22Rv1 (cell line): ENCODE data around the gene TRMT1.

Experiments used
- H3K27ac ChIP-seq: fragments of 450-650 bp; 2 replicates; pipeline ENCODE4 v1.5.1; 2017
- CTCF ChIP-seq: fragments of 450-650 bp; IDR thresholded peaks from 2 replicates; pipeline ENCODE4 v1.5.1; 2017; ENCODE audit warnings: mild to moderate bottlenecking
- ZFX ChIP-seq: fragments of 450-650 bp; IDR thresholded peaks from 2 replicates; pipeline ENCODE4 v1.6.1; 2017; ENCODE audit warnings: antibody characterized with exemption, borderline replicate concordance

Gene TRMT1

GRCh38 chr19:13120031-13120430 is 3.5 kb upstream of the TRMT1 start:
- H3K27ac ChIP-seq, result no peak overlapping the region
- no peak for TF ChIP-seq ZFX
- TF ChIP-seq CTCF, result no peak

- peak overlapping the region; percentile 93 for H3K27ac ChIP-seq
Measured at GRCh38 chr19:13119627-13120026, 3.1 kb upstream of the TRMT1 start.

GRCh38 chr19:13118424-13119193 is 2.1 kb upstream of the TRMT1 start:
- H3K27ac ChIP-seq, result peak overlapping the region; percentile 93
- TF ChIP-seq CTCF (no peak), ZFX (no peak)

More at GRCh38 chr19:13119627-13120026, 3.1 kb upstream of the TRMT1 start:
- TF ChIP-seq CTCF, result no peak
- no peak for TF ChIP-seq ZFX

GRCh38 chr19:13117772-13118423 is 1.4 kb upstream of the TRMT1 start, which contains the start of gene NACC1:
Gene NACC1 (plus strand): TSS chr19:13118264. CDS start chr19:13135208, 16,944 bp downstream.
- no peak for TF ChIP-seq ZFX
- TF ChIP-seq CTCF, result no peak
- peak within 1 kb of the TSS; percentile 93 for H3K27ac ChIP-seq

- no peak for TF ChIP-seq CTCF
- TF ChIP-seq ZFX, result no peak
- peak overlapping the region; percentile 93 for H3K27ac ChIP-seq
Measured at GRCh38 chr19:13117176-13117771, 734 bp upstream of the TRMT1 start.

- TF ChIP-seq CTCF, result no peak
- TF ChIP-seq ZFX, result no peak
- peak overlapping the region; percentile 93 for H3K27ac ChIP-seq
Measured at GRCh38 chr19:13115936-13116281, 631 bp downstream of the TRMT1 start.

- TF ChIP-seq ZFX (no peak), CTCF (no peak)
Measured at GRCh38 chr19:13112555-13112954, 4.0 kb downstream of the TRMT1 start.

More at GRCh38 chr19:13112555-13112954, 4.0 kb downstream of the TRMT1 start:
- no peak overlapping the region for H3K27ac ChIP-seq
